Immature natural killer cell (primary cell): ENCODE measurements around the gene KAZALD1. TPM values are rescaled to one million over a fixed set of nuclear protein-coding genes. Genes with fewer than 3 reads are reported as not detected.
"Not testable (repeated sequence)": the region's sequence is repeated elsewhere in the genome, so short reads cannot be mapped to it uniquely, and the experiment has no call there.

Experiments
- DNase-seq, 3 donors: peaks; one replicate each; pipeline ENCODE4 v3.0.0; 2022; ENCODE audit warnings: mixed read lengths in 1 of 3
- H3K27ac Mint-ChIP-seq, 6 donors: one replicate each; pipeline ENCODE4 v1.8.0; 2020; ENCODE audit warnings: mixed read lengths in 6 of 6, mild to moderate bottlenecking in 5 of 6, inconsistent platforms in 4 of 6, moderate library complexity in 3 of 6
- H3K27me3 Mint-ChIP-seq, 3 donors: one replicate each; pipeline ENCODE4 v1.8.0; 2020 to 2021; ENCODE audit warnings: low read depth in 3 of 3, mild to moderate bottlenecking in 3 of 3, mixed read lengths in 3 of 3, moderate library complexity in 3 of 3, inconsistent platforms in 1 of 3
- H3K36me3 Mint-ChIP-seq, 3 donors: one replicate each; pipeline ENCODE4 v1.8.0; 2020; ENCODE audit warnings: mixed read lengths in 3 of 3, inconsistent platforms in 2 of 3, mild to moderate bottlenecking in 2 of 3
- H3K4me1 Mint-ChIP-seq, 2 donors: one replicate each; pipeline ENCODE4 v1.8.0; 2020; ENCODE audit warnings: inconsistent platforms in 2 of 2, mild to moderate bottlenecking in 2 of 2, mixed read lengths in 2 of 2, moderate library complexity in 1 of 2
- H3K4me3 Mint-ChIP-seq, 5 donors: one replicate each; pipeline ENCODE4 v1.8.0; 2020; ENCODE audit warnings: mild to moderate bottlenecking in 5 of 5, mixed read lengths in 5 of 5, inconsistent platforms in 3 of 5, moderate library complexity in 3 of 5
- H3K9me3 Mint-ChIP-seq, 6 donors: one replicate each; pipeline ENCODE4 v1.8.0; 2020; ENCODE audit warnings: mild to moderate bottlenecking in 6 of 6, mixed read lengths in 6 of 6, inconsistent platforms in 4 of 6, moderate library complexity in 3 of 6
- polyA plus RNA-seq, 3 donors: library from polyadenylated mRNA; unstranded; fragments of 300-500 nt; fragmentation: Illumina TruSeq; gene quantifications; one replicate each; pipeline ENCODE4 v1.2.3, GENCODE V29; 2021

KAZALD1 gene
- polyA plus RNA-seq, 3 donors from 2014 or later, result not detected

DNA sequence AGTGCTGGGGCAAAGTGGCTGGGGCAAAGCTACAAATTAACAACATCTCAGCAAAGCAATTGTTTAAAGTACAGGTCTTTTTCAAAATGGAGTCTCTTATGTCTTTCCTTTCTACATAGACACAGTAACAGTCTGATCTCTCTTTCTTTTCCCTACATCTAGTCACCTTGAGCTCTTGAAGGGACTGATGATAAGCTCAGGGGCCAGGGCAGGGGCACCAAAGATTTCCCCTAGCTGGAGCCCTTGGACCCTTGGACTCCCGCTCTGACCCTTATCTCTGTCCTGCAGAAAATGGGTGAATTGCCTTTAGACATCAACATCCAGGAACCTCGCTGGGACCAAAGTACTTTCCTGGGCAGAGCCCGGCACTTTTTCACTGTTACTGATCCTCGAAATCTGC is 27.4 kb upstream of the KAZALD1 start:
- Mint-ChIP-seq H3K4me1 (peaks cover 22 to 28% of the 10 kb centered on the region in 2 donors), H3K27me3 (peaks cover 0 to 12% (median 4%) of the 10 kb centered on the region in 3 donors), H3K27ac (peak overlapping the region in 2 of 6 donors; percentile 11 to 40), H3K36me3 (peaks cover 9 to 28% (median 13%) of the 10 kb centered on the region in 3 donors)
- H3K9me3 Mint-ChIP-seq, DNase-seq, H3K4me3 Mint-ChIP-seq: not testable (repeated sequence)

DNA sequence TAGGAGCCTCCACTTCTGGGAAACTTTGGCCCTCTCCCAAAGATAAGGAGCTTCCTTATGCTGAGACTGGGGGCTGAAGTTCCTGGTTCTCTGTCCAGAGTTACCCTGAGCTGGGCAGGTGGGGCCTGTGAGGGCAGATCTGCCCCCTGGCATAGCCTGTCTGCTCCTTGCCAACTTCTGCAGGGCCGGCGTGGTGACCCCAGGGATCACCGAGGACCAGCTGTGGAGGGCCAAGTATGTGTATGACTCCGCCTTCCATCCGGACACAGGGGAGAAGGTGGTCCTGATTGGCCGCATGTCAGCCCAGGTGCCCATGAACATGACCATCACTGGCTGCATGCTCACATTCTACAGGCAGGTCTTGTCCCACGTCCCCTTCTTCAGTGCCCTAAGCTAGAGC is 26.5 kb upstream of the KAZALD1 start:
- Mint-ChIP-seq H3K4me3 (no peak overlapping the region), H3K36me3 (peaks cover 9 to 28% (median 13%) of the 10 kb centered on the region in 3 donors), H3K27me3 (peaks cover 0 to 11% (median 4%) of the 10 kb centered on the region in 3 donors), H3K4me1 (peaks cover 22 to 28% of the 10 kb centered on the region in 2 donors), H3K27ac (no peak overlapping the region), H3K9me3 (no peaks in the 10 kb centered on the region)
- no peak for DNase-seq

DNA sequence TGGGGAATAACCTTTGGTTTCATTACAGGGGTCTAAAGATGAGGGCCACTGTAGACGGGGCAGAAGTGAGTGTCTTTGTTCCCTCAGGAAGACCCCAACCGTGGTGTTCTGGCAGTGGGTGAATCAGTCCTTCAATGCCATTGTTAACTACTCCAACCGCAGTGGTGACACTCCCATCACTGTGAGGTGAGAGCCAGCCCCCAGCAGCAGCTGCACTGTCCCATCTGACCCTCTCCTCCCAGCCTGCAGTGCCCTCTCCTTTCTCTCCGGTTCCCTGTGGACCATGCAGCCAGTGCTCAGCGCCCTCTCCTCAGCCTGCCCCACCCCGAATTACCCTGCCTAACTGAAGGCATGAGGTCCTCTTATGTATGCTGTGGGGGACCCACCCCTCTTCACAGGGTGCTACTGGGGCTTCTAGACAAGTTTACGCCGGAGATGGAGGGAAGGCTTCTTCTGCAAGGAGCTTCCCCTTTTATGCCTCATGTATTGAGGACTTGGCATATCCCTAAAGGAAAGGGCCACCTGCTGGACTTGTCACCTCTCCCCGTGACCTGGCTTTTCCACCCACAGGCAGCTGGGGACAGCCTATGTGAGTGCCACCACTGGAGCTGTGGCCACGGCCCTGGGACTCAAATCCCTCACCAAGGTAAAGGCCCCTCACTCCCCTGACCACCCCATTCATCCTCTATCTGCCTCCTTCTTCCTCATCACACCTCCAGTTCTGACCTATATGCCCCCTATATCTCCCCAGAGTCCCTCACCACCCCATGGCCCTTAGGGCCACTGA is 25.7 kb upstream of the KAZALD1 start:
- no peak overlapping the region for H3K4me3 Mint-ChIP-seq
- H3K27ac Mint-ChIP-seq, result no peak overlapping the region
- peaks cover 19 to 26% of the 10 kb centered on the region in 2 donors for H3K4me1 Mint-ChIP-seq
- DNase-seq, result no peak
- H3K27me3 Mint-ChIP-seq, result peaks cover under 1 to 12% (median 4%) of the 10 kb centered on the region in 3 donors
- H3K9me3 Mint-ChIP-seq, result no peaks in the 10 kb centered on the region
- peaks cover 9 to 30% (median 13%) of the 10 kb centered on the region in 3 donors for H3K36me3 Mint-ChIP-seq

DNA sequence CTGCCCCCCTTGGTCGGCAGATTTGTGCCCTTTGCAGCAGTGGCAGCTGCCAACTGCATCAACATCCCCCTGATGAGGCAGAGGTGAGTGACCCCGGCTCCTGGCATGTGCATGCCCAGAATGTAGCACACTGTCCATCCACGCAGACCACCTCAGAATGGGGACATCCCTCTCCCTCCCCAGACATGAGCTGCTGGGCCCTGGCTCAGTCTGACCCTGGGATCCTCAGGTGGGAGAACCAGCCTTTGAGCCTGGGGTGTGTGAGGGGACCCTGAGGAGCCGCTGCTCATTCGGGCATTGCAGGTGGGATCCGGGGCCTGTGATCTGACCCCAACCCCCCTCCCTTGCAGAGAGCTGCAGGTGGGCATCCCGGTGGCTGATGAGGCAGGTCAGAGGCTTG is 25.1 kb upstream of the KAZALD1 start:
- peaks cover 18 to 21% of the 10 kb centered on the region in 2 donors for H3K4me1 Mint-ChIP-seq
- H3K27me3 Mint-ChIP-seq, result peaks cover 0 to 8% (median 4%) of the 10 kb centered on the region in 3 donors
- no peak overlapping the region for H3K4me3 Mint-ChIP-seq
- no peak for DNase-seq
- no peak overlapping the region for H3K27ac Mint-ChIP-seq
- no peaks in the 10 kb centered on the region for H3K9me3 Mint-ChIP-seq
- peaks cover 9 to 31% (median 13%) of the 10 kb centered on the region in 3 donors for H3K36me3 Mint-ChIP-seq

DNA sequence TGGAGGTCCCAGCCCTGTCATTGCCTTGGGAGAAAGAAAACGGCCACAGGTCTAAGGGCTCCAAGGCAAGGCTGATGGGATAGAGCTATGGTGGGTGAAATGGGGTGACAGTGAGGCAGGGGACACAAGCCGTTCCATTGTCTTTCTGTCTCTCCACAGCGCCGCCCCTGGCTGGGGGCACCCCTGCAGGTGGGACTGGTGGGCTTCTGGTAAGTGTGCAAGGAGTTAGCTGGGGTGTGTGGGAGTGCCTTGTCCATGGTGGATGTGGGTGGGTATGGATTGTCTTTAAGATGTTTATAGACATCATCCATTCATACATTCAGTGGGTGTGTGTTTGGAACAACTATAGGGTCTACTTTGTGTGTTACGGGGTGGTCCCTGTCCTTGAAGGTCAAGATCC is 23.3 kb upstream of the KAZALD1 start:
- no peaks in the 10 kb centered on the region for H3K9me3 Mint-ChIP-seq
- peaks cover 9 to 31% (median 13%) of the 10 kb centered on the region in 3 donors for H3K36me3 Mint-ChIP-seq
- H3K27me3 Mint-ChIP-seq, result peaks cover 0 to 7% (median 4%) of the 10 kb centered on the region in 3 donors
- H3K4me1 Mint-ChIP-seq, result peaks cover 21 to 23% of the 10 kb centered on the region in 2 donors
- peak overlapping the region in 1 of 6 donors; percentile 21 for H3K27ac Mint-ChIP-seq
- no peak overlapping the region for H3K4me3 Mint-ChIP-seq
- DNase-seq, result no peak

DNA sequence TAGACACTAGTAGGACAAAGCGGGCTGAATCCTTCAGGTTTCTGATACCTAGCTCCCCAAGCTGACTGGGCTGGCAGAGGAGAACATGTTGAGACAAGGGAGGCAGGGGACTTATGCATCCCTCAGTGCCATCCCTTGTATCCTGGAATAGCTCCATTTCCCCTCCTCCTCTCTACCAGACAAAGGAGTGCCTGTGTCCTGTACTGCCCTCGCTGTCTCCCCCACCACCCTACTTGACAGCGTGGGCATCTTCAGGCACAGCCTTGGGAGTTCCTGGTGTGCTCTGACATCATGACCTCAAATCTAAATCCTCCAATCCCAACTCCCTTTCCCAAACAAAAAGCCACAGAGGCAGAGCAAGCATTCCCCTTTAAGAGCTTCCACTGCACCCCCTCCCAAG is 21.7 kb upstream of the KAZALD1 start:
- H3K4me1 Mint-ChIP-seq, result peaks cover 22 to 24% of the 10 kb centered on the region in 2 donors
- H3K9me3 Mint-ChIP-seq, result no peaks in the 10 kb centered on the region
- peaks cover 3 to 7% (median 4%) of the 10 kb centered on the region in 3 donors for H3K27me3 Mint-ChIP-seq
- H3K4me3 Mint-ChIP-seq, result no peak overlapping the region
- peaks cover 9 to 31% (median 13%) of the 10 kb centered on the region in 3 donors for H3K36me3 Mint-ChIP-seq
- DNase-seq, result no peak
- peak overlapping the region in 1 of 6 donors; percentile 40 for H3K27ac Mint-ChIP-seq

DNA sequence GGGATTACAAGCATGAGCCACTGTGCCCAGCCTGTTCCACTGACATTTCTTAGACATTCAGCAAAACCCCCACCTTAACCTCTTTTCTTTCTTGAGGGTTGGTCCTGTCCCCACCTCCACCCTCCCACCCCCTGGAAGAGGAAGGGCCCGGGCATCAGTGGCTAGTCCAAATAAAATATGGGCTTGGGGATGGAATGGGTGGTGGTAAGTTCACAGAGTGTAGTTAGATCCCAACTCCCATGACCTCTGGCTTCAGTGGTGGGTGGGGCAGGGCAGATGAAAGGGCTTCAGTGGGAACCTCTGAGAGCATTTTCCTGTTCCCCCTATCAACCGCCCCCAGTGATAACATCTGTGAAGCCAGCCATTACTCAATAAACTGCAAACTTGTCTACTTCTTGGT is 20.9 kb upstream of the KAZALD1 start:
- H3K36me3 Mint-ChIP-seq, result peaks cover 9 to 27% (median 13%) of the 10 kb centered on the region in 3 donors
- H3K9me3 Mint-ChIP-seq, result no peaks in the 10 kb centered on the region
- no peak for DNase-seq
- peak overlapping the region in 1 of 5 donors; percentile 18 for H3K4me3 Mint-ChIP-seq
- H3K27ac Mint-ChIP-seq, result peak overlapping the region in 4 of 6 donors; percentile 6 to 89 (median 54)
- H3K27me3 Mint-ChIP-seq, result peaks cover 3 to 7% (median 5%) of the 10 kb centered on the region in 3 donors
- H3K4me1 Mint-ChIP-seq, result peaks cover 22 to 24% of the 10 kb centered on the region in 2 donors

DNA sequence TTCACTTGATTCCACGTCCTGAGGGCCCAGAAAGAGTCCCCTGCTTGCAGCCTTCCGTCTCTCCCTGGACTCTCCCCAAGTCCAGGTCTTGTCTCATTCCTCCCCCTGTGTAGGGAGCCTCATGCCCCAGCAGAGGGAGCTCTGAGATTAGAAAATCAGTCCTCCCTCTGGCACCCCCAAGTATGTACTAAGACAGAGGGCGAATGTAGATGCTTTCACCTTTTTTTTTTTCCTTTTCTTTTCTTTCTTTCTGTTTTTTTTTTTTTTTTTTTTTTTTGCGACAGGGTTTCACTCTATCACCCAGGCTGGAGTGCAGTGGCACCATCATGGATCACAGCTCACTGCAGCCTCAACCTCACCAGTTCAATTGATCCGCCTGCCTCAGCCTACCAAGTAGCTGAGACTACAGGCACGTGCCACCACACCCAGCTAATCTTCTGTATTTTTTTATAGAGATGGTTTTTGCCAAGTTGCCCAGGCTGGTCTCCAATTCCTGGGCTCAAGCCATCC is 20.5 kb upstream of the KAZALD1 start:
- peak overlapping the region in 4 of 5 donors; percentile 7 to 97 (median 26) for H3K4me3 Mint-ChIP-seq
- H3K4me1 Mint-ChIP-seq, result peaks cover 22 to 24% of the 10 kb centered on the region in 2 donors
- no peaks in the 10 kb centered on the region for H3K9me3 Mint-ChIP-seq
- peaks cover 3 to 7% (median 7%) of the 10 kb centered on the region in 3 donors for H3K27me3 Mint-ChIP-seq
- peaks cover 9 to 23% (median 9%) of the 10 kb centered on the region in 3 donors for H3K36me3 Mint-ChIP-seq
- H3K27ac Mint-ChIP-seq, result peak overlapping the region in 5 of 6 donors; percentile 6 to 89 (median 29)
- peak; percentile 70 to 76 (median 73) for DNase-seq

DNA sequence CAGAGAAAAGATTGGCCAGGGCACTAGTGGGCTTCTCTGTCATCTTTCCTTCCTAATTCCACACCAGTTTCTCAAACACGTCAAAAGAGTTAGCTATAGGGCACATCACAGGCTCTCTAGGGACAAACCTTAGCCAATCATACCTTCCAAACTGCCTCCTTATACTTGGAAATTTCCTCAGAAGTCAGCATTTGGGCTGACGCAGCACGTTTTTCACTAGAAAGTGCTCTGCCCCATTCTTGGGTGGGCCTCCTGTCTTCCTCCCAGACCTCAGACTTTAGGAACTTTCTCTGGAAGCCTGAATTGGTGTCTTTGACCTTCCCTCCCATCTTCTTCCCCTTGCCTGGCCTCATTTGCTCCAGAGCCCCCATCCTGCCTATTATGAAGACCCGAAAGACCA is 19.7 kb upstream of the KAZALD1 start:
- Mint-ChIP-seq H3K27ac (peak overlapping the region; percentile 71 to 95 (median 90)), H3K36me3 (peaks cover 9 to 19% (median 9%) of the 10 kb centered on the region in 3 donors), H3K4me3 (peak overlapping the region; percentile 94 to 99 (median 96)), H3K9me3 (no peaks in the 10 kb centered on the region), H3K4me1 (peaks cover 22 to 24% of the 10 kb centered on the region in 2 donors), H3K27me3 (peaks cover 3 to 7% (median 7%) of the 10 kb centered on the region in 3 donors)
- DNase-seq, result no peak

DNA sequence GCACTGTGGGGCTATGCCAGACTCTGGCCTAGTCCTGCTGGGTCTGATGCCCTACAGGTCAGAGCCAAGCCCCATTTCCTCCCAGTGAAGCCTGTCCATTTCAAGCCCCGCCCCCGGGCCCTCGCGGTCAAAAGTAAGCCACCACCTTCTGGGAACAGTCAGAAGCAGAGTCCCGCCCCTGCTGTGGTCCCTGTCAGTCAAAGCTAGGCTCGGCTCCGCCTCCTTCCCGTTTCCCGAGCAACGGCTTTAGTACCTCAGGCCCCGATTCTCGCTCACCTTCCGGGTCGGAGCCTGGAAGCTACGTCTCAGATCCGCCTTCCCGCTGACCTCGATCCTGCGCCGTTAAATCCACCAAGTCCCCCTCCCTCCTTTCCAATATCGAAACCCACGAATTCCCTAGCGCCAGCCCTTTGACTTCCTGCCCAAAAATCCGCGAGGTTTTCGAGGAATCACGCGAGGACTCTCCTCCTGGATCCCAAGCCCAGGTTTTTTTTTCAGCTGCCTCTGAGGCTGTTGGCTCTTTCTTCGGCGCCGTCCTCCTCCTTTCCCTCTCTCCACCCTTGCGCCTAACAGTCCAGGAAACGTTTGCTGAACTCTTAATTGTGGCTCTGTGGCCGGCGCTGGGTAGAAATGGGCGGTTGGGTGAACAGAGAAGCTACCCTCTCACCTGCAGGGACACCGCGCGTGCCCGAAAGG is 19.0 kb upstream of the KAZALD1 start:
- peaks cover 22 to 24% of the 10 kb centered on the region in 2 donors for H3K4me1 Mint-ChIP-seq
- H3K9me3 Mint-ChIP-seq, result no peaks in the 10 kb centered on the region
- H3K27ac Mint-ChIP-seq, result peak overlapping the region; percentile 71 to 95 (median 90)
- DNase-seq, result peak; percentile 76 to 77 (median 76)
- H3K4me3 Mint-ChIP-seq, result peak overlapping the region; percentile 94 to 99 (median 96)
- H3K36me3 Mint-ChIP-seq, result peaks cover 6 to 12% (median 8%) of the 10 kb centered on the region in 3 donors
- H3K27me3 Mint-ChIP-seq, result peaks cover 3 to 7% (median 7%) of the 10 kb centered on the region in 3 donors

DNA sequence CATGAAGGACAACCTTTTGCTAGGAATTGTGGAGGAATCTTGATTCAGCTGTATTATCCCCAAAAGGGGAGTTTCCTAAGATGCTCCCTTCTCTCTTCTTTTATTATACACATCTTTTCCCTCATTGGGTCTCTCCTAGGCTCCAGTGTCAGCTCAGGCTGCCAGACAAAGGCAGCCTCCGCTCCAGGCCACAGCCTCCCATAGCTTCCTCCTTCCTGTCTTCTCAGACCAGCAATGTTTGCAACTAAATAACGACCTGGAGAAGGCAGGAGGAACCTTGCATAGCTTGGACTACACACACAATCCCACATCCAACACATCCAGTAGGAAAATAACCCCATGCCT is 18.5 kb upstream of the KAZALD1 start:
- peak overlapping the region; percentile 71 to 95 (median 90) for H3K27ac Mint-ChIP-seq
- no peak for DNase-seq
- peaks cover 22 to 24% of the 10 kb centered on the region in 2 donors for H3K4me1 Mint-ChIP-seq
- peaks cover 4 to 9% (median 7%) of the 10 kb centered on the region in 3 donors for H3K27me3 Mint-ChIP-seq
- H3K36me3 Mint-ChIP-seq, result peaks cover under 1 to 7% (median 3%) of the 10 kb centered on the region in 3 donors
- H3K4me3 Mint-ChIP-seq, result peak overlapping the region; percentile 94 to 99 (median 96)
- no peaks in the 10 kb centered on the region for H3K9me3 Mint-ChIP-seq

DNA sequence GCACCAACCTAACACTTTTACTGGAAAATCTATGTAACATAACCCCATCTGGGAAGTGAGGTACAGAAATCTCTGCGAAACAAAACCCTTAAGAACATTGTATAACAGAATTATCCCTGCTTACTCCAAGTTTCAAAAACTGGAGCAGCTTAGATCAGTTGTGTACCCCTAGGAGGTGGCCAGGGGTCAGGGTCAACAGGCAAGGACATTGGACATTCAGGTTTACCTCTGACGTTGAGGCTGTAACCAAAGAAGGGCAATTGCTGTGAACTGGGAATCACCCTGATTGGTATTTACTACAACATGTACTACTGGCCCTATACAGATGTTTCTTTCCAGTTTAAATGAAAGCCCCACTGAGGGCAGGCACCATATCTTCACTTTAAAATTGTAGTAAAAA is 17.7 kb upstream of the KAZALD1 start:
- Mint-ChIP-seq H3K27ac (no peak overlapping the region), H3K4me3 (peak overlapping the region in 1 of 5 donors; percentile 99), H3K27me3 (peaks cover 6 to 13% (median 10%) of the 10 kb centered on the region in 3 donors), H3K9me3 (no peaks in the 10 kb centered on the region), H3K4me1 (peaks cover 22 to 24% of the 10 kb centered on the region in 2 donors), H3K36me3 (peaks cover 0 to 3% (median 0%) of the 10 kb centered on the region in 3 donors)
- DNase-seq, result no peak

DNA sequence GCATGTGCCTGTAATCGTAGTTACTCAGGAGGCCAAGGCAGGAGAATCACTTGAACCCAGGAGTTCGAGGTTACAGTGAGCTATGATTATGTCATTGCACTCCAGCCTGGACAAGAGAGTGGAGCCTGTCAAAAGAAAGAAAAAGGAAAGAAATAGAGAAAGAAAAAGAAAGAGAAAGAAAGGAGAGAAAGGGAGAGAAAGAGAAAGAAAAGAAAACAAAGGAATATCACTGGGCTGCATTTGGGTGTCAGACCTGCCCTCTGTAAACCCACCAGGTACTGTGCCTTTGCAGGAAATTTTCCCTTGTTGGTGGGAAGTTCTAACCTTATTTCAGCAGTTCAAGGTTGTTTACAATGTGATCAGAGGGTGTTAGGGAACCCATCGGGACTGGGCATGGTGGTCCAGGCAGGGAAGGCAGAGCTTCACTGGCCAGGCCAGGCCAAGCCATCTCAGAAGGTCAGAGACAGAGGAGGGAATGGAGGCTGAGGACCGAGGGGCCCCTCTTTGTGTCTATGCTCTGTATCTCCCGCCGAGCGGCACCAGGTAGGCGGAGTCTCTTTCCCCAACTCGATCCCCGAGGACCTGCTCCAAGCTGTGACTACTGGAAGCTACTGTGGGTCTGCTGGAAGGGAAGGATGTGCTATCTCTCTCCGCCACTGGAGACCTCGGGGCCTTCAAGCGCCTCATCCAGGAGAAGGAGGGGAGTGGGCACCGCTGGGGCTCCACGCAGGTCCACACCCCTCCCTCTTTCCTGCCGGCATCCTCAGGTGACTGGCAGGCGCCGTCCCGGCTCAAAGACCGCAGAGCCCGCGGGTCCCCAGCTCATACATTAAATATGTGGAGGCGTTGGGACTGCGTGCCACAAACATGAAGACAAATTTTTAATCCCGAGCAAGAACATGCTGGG is 15.2 kb upstream of the KAZALD1 start:
- Mint-ChIP-seq H3K27ac (no peak overlapping the region), H3K4me3 (no peak overlapping the region), H3K9me3 (no peaks in the 10 kb centered on the region), H3K4me1 (peaks cover 23 to 34% of the 10 kb centered on the region in 2 donors), H3K36me3 (no peaks in the 10 kb centered on the region), H3K27me3 (peaks cover 10 to 16% (median 12%) of the 10 kb centered on the region in 3 donors)
- no peak for DNase-seq
